Hematopoietic multipotent progenitor cell treated with erythropoietin and hydrocortisone succinate and interleukin-3 and kit ligand, for 4 days (in vitro differentiated cells): ENCODE data around the gene HOATZ.
A peak's percentile ranks its signal among the peaks of the same experiment; 100 is the strongest.

Experiments used
- DNase-seq: peaks from one replicate; pipeline ENCODE4 v3.0.0-alpha.2; 2015

HOATZ gene

GRCh38 chr11:111514216-111515031 lies at the start of gene HOATZ:
HOATZ (plus strand) TSS chr11:111514778; CDS start chr11:111514785, 7 bp downstream.
- peak; percentile 42 for DNase-seq

DNA sequence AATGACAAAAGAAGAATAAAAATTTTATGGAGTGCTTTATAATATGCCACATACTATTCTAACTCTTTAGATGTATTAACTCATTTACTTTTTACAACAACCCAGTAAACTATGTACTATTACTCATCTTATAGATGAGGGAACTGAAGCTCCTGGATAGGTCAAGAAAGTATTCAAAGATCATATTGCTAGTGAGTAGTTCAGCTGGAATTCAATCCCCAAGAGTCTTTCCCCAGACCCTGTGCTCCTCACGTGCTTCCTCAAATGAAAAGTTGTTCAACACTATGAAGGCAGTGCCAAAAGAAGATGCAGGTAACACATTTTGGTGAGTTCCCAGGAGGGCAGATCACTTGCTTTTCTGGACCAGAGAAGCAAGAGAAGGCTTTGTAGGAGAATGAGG lies 49.2 kb upstream of the HOATZ start:
- no peak for DNase-seq

DNA sequence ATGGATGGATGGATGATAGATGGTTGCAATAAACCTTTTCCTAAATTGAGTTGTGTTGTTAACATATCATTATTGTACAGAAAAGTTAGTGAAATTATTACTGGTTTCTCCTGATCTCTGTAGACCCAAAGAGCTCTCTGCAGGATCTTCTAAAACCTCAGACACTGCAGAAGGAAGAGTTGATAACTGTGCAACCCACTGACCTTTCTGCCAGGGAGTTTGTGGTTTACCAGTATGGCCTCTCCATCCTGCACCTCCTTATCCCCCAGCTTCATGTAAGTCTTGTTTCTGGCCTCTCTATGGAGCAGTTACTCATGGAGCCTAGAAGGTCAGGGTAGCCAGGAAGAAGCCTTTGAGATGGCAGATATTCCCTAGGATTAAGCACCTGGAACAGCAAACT lies 48.0 kb upstream of the HOATZ start:
- peak; percentile 69 for DNase-seq

GRCh38 chr11:111469200-111469599 lies 45.4 kb upstream of the HOATZ start:
- peak; percentile 9 for DNase-seq

DNA sequence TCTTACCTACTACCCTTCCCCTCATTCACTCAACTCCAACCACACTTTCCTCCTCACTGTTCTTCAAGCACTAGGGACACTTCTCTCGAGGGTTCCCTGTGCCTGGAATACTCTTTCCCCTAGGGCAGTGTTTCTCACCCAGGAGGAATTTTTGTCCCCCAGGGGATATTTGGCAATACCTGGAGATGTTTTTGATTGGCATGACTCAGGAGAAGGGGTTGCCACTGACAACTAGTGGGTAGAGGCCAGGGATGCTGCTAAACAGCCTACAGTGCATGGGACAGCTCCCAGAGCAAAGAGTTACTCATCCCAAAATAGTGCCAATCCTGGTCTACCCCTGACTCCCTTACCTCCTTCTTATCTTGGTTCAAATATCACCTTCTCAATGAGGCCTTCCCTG lies 42.4 kb upstream of the HOATZ start:
- no peak for DNase-seq

DNA sequence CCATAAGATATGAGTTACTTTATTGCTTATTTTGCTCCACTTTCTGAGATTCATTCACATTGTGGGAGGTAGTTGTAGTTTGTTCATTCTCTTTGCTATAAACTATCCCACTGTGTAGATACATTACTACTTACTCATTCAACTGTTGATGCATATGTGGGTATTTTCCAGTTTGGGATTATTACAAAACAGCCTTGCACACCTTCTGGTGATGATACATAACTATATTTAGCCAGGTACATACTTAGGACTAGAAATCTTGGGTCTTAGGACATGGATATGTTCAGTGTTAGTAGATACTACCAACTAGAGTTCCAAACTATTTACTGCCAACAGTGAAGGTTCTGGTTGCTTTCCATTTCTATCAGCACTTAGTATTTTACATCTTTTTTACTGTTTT lies 40.1 kb upstream of the HOATZ start:
- no peak for DNase-seq

GRCh38 chr11:111476366-111476765 lies 38.2 kb upstream of the HOATZ start:
- no peak for DNase-seq

DNA sequence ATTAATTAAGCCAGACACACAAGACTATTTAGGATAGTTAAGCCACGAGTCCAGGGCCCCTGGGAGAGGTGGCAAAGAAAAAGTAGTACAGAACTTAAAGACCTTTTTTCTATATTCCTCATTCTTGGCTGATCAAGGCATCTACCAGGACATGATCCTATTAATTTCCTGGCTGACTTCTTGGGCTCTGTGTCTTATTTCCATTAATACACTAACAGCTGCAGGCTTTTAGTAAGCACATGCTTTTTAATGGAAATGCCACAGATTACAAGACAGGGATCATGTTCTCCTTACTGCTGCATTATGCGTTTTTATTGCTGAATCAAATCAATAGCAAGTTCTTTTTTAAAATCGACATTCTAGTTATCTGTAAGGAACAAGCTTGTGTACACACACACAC lies 37.6 kb upstream of the HOATZ start:
- DNase-seq, result no peak

- no peak for DNase-seq
These were observed 36.7 kb upstream of the HOATZ start for GRCh38 chr11:111477898-111478297.

DNA sequence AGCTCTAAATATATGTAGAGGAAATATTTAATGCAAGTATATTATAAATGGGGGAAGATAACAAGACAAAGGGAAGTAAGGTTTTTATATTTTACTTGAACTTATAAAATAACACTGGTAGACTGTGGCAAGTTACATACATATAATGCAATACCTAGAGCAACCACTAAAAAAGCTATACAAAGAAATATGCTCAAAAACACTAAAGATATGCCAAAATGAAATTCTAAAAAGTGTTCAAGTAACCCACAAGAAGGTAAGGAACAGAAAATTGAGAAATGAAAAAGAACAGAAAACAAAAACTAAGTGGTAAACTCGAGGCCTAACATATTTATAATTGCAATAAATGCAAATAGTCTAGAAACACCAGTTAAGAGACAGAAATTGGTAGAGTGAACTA lies 34.9 kb upstream of the HOATZ start:
- no peak for DNase-seq

- DNase-seq, result no peak
These were observed 31.1 kb upstream of the HOATZ start for GRCh38 chr11:111483431-111483830.

DNA sequence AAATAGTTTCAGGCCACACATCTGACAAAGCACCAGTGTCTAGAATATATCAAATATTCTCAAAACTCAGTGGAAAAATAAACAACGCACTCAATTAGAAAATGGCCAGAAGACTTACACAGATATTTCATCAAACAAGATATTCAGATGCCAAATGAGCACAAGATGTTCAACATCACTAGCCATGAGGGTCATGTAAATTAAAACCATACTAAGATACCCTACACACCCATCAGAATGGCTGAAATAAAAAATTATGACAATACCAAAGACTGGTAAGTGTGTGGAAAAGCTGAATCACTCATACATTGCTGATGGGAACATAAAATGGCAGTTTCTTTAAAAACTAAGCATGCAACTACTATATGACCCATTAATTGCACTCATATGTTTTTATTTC lies 24.1 kb upstream of the HOATZ start:
- no peak for DNase-seq

GRCh38 chr11:111494040-111494439 lies 20.5 kb upstream of the HOATZ start:
- DNase-seq, result no peak

DNA sequence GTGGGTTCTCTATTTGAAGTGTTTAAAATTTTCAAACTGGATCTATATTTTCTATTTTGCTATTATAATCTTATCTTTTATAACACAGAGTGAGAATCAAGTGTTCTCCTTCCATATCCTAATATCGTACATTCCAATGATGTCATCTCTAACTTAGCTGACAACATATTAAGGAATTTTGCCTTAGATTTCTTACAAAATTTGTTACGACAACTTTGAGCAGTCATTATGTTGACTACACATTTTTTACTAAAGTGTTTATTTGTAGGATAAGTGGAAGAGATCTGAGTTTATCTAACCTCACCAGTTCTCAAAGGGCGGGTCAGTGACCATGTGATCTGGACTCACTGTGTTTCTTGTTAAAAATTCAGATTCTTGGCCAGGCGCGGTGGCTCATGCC lies 15.1 kb upstream of the HOATZ start:
- DNase-seq, result no peak

GRCh38 chr11:111500481-111500880 lies 14.1 kb upstream of the HOATZ start:
- no peak for DNase-seq

DNA sequence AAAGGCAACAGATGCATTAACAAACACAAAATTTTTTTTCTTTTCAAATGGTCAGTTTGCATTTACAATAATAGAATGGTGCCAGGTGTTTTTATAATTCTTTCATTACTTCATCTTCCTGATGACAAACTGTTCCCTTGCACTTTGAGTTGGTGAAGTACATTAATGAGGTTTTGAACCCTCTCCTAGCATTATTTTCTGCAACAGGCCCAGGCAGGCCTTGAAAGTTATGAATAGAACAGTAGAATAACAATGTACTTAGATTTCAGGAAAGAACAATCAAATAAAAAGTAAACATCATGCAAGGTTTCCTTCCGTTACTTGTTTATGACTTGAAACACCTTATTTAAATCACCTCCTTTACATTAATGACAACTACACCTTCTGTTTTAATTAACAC lies 12.0 kb upstream of the HOATZ start:
- no peak for DNase-seq

- no peak for DNase-seq
These were observed 4.3 kb upstream of the HOATZ start for GRCh38 chr11:111510311-111510710.

- DNase-seq, result peak; percentile 56
These were observed 2.0 kb upstream of the HOATZ start, which contains the start of gene BTG4 for GRCh38 chr11:111512296-111513239. BTG4 (minus strand) TSS chr11:111512386; CDS start chr11:111498776, 13,610 bp downstream.

GRCh38 chr11:111513240-111513605 lies 1.4 kb upstream of the HOATZ start:
- no peak for DNase-seq

- DNase-seq, result no peak
These were observed 1.0 kb downstream of the HOATZ start for GRCh38 chr11:111515591-111515990.

GRCh38 chr11:111518668-111519067 lies 4.1 kb downstream of the HOATZ start:
- DNase-seq, result no peak

DNA sequence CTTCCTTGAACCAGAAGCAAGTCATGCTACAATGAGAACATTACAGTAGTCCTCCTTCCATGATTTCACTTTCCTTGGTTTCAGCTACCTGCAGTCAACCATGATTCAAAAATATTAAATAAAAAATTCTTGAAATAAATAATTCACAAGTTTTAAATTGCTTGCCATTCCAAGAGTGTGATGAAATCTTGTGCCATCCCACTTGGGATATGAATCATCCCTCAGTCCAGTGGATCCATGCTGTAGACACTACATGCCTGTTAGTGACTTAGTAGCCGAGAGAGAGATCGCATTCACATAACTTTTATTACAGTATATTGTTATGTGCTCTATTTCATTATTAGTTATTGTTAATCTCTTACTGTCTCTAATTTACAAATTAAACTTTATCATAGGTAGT lies 6.0 kb downstream of the HOATZ start:
- no peak for DNase-seq

DNA sequence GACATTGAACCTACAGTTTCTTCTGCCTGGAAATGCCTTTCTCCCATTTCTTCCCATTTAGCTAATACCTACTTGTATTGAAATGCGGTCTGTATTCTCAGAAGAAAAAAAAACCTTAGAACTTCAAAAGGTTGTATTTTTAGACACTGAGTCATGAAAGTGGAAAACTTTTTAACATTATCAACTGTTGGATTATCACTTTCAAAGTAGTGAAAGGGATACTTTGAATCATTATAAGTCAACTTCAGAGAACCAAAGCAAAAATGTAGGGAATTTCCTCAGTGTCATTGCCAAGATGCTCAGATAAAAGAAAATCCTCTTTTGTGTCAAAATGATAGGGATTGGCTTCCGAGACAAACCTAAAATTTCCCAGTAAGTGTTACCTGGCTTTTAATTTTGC lies 6.6 kb downstream of the HOATZ start:
- no peak for DNase-seq

GRCh38 chr11:111522426-111522825 lies 7.8 kb downstream of the HOATZ start:
- DNase-seq, result no peak
